Measurements from ENCODE around the gene HECTD4.

The HECTD4 gene

GRCh38 chr12:112217647-112218046 is 164.6 kb downstream of the HECTD4 start:
- TF ChIP-seq EZH2 (IDR thresholded peaks at IDR 0.05; ENCODE audit: borderline replicate concordance, low read length) (no peak), CTCF (IDR thresholded peaks at IDR 0.05; ENCODE audit: low read length) (no peak)
- no peak overlapping the region for H3K4me3 ChIP-seq (ENCODE audit: low read depth, low read length, poor library complexity, severe bottlenecking)
- H3K27me3 ChIP-seq (ENCODE audit: insufficient read depth, low read length) = no peaks in the 10 kb centered on the region
- no peak overlapping the region for H3K27ac ChIP-seq (ENCODE audit: low read depth, low read length, poor library complexity, severe bottlenecking)
- no peak overlapping the region for H2AFZ ChIP-seq (ENCODE audit: low read length)
- no peaks in the 10 kb centered on the region for H3K9me3 ChIP-seq (ENCODE audit: low read length)
- H3K9ac ChIP-seq (ENCODE audit: low read length) = no peak overlapping the region
- no peaks in the 10 kb centered on the region for H3K79me2 ChIP-seq (ENCODE audit: insufficient read depth, low read length)
- H3K9me2 ChIP-seq (ENCODE audit: low read depth, low read length) = no peaks in the 10 kb centered on the region
- H3K4me2 ChIP-seq (ENCODE audit: low read length) = no peak overlapping the region
- H3K36me3 ChIP-seq (ENCODE audit: insufficient read depth, low read length) = peaks cover 33% of the 10 kb centered on the region
- H3K4me1 ChIP-seq (ENCODE audit: insufficient read depth, low read length, severe bottlenecking) = no peaks in the 10 kb centered on the region
- no peaks in the 10 kb centered on the region for H4K20me1 ChIP-seq (ENCODE audit: insufficient read depth, low read length)
- no peaks in the 10 kb centered on the region for H3F3A ChIP-seq (ENCODE audit: insufficient read depth, low read length)

- TF ChIP-seq CTCF (IDR thresholded peaks at IDR 0.05; ENCODE audit: low read length) (no peak), EZH2 (IDR thresholded peaks at IDR 0.05; ENCODE audit: borderline replicate concordance, low read length) (no peak)
- H3F3A ChIP-seq (ENCODE audit: insufficient read depth, low read length) = no peaks in the 10 kb centered on the region
- no peak overlapping the region for H3K9ac ChIP-seq (ENCODE audit: low read length)
- H3K79me2 ChIP-seq (ENCODE audit: insufficient read depth, low read length) = no peaks in the 10 kb centered on the region
- H3K9me2 ChIP-seq (ENCODE audit: low read depth, low read length) = no peaks in the 10 kb centered on the region
- H3K9me3 ChIP-seq (ENCODE audit: low read length) = no peaks in the 10 kb centered on the region
- peaks cover 47% of the 10 kb centered on the region for H3K36me3 ChIP-seq (ENCODE audit: insufficient read depth, low read length)
- no peak overlapping the region for H3K27ac ChIP-seq (ENCODE audit: low read depth, low read length, poor library complexity, severe bottlenecking)
- H4K20me1 ChIP-seq (ENCODE audit: insufficient read depth, low read length) = no peaks in the 10 kb centered on the region
- H3K4me2 ChIP-seq (ENCODE audit: low read length) = no peak overlapping the region
- H3K27me3 ChIP-seq (ENCODE audit: insufficient read depth, low read length) = no peaks in the 10 kb centered on the region
- no peaks in the 10 kb centered on the region for H3K4me1 ChIP-seq (ENCODE audit: insufficient read depth, low read length, severe bottlenecking)
- no peak overlapping the region for H2AFZ ChIP-seq (ENCODE audit: low read length)
- H3K4me3 ChIP-seq (ENCODE audit: low read depth, low read length, poor library complexity, severe bottlenecking) = no peak overlapping the region
Measured at GRCh38 chr12:112216223-112216622, 166.0 kb downstream of the HECTD4 start.

GRCh38 chr12:112214064-112214463 is 168.2 kb downstream of the HECTD4 start:
- Histone ChIP-seq H3K4me3 (ENCODE audit: low read depth, low read length, poor library complexity, severe bottlenecking) (no peak overlapping the region), H3F3A (ENCODE audit: insufficient read depth, low read length) (no peaks in the 10 kb centered on the region), H3K27me3 (ENCODE audit: insufficient read depth, low read length) (no peaks in the 10 kb centered on the region), H3K27ac (ENCODE audit: low read depth, low read length, poor library complexity, severe bottlenecking) (no peak overlapping the region), H4K20me1 (ENCODE audit: insufficient read depth, low read length) (no peaks in the 10 kb centered on the region), H3K79me2 (ENCODE audit: insufficient read depth, low read length) (no peaks in the 10 kb centered on the region), H3K9me3 (ENCODE audit: low read length) (no peaks in the 10 kb centered on the region), H3K9me2 (ENCODE audit: low read depth, low read length) (no peaks in the 10 kb centered on the region), H2AFZ (ENCODE audit: low read length) (no peak overlapping the region), H3K9ac (ENCODE audit: low read length) (no peak overlapping the region), H3K4me1 (ENCODE audit: insufficient read depth, low read length, severe bottlenecking) (no peaks in the 10 kb centered on the region), H3K4me2 (ENCODE audit: low read length) (no peak overlapping the region), H3K36me3 (ENCODE audit: insufficient read depth, low read length) (peaks cover 65% of the 10 kb centered on the region)
- TF ChIP-seq EZH2 (IDR thresholded peaks at IDR 0.05; ENCODE audit: borderline replicate concordance, low read length) (no peak), CTCF (IDR thresholded peaks at IDR 0.05; ENCODE audit: low read length) (no peak)
